Hematopoietic multipotent progenitor cell treated with erythropoietin and hydrocortisone succinate and interleukin-3 and kit ligand, for 15 days (in vitro differentiated cells): ENCODE measurements around the gene C14orf180.
A peak's percentile ranks its signal among the peaks of the same experiment; 100 is the strongest.

ENCODE experiments used
- DNase-seq: peaks from one replicate; pipeline ENCODE4 v3.0.0-alpha.2; 2015; ENCODE audit warnings: low spot score

C14orf180 gene

DNA sequence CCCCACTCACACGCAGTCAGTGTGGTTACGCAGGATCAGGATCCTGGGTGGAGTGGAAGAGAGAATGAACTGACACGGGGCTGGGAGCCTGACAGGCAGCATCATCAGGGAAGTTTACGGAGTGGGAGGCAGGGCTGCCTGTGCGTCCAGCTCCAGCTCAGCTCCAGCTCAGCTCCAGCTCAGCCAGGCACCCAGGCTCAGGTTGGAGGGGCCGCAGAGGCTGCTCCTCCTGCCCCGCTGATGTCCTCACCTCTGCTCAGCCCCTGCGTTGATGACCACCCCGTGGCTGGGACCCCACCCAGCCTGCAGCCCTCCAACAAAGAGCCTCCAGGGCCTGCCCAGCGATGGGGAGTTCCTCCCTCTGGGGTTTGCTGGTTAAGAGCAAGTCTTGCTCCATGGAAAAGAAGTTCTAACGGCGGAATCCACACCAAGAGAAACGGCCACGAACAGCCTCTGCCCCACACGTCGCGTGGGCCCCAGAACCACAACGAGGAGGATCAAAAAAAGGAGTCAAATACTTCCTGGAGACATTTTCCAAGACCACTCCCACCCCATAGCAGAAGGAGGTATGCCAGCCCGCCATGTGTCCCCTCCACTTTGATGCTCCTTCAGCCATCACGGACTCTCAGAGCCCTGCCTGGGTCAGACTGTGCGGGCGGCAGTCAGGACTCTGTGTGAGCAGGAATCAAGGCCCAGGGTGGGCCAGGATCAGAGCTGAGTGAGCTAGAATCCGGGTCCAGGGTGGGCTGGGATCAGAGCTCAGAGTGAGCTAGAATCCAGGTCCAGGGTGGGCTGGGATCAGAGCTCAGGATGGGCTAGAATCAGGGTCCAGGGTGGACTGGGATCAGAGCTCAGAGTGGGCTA is 17.7 kb upstream of the C14orf180 start:
- no peak for DNase-seq

DNA sequence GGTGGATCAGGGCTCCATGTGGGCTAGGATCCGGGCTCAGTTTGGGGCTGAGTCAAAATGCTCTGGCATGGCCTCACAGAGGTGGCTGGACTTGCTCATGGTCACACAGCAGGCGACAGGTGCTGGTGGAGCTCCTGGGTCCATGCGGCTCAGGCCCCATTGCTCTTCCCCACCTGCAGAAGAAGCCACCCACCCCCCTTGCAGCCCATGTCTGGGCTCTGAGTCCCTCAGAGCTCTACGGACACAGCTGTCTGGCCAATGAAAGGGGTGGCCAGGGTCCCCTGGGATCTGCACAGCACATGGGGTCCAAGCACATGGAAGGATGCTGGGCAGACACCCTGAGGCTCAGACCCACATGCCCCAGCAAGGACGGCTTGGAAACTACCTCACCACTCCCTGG is 17.0 kb upstream of the C14orf180 start:
- DNase-seq = no peak

DNA sequence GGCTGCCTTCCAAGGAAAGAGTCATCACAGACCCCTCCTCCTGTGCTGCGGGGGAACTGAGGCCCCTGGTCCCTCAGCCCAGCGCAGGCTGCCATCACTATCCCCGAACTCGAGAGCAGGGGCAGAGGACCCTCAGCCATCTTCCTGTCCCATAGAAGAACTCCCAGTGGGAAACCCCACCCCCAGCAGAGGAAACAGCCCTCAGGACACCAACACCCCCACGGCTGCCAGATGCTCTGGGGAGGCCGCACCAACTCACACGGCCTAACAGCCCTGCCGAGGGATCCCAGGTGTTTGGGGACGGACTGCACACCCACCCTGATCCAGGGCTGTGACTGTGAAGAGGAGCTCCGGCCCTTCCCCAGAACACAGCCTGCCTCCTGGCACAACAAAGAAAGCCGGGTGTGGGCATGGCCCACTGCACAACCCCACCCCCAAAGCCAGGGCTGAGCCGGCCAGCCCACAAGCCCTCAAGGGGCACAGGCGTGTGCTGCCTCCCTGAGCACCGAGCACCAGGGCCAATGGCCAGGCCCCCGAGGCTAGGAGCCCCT is 16.3 kb upstream of the C14orf180 start:
- no peak for DNase-seq

DNA sequence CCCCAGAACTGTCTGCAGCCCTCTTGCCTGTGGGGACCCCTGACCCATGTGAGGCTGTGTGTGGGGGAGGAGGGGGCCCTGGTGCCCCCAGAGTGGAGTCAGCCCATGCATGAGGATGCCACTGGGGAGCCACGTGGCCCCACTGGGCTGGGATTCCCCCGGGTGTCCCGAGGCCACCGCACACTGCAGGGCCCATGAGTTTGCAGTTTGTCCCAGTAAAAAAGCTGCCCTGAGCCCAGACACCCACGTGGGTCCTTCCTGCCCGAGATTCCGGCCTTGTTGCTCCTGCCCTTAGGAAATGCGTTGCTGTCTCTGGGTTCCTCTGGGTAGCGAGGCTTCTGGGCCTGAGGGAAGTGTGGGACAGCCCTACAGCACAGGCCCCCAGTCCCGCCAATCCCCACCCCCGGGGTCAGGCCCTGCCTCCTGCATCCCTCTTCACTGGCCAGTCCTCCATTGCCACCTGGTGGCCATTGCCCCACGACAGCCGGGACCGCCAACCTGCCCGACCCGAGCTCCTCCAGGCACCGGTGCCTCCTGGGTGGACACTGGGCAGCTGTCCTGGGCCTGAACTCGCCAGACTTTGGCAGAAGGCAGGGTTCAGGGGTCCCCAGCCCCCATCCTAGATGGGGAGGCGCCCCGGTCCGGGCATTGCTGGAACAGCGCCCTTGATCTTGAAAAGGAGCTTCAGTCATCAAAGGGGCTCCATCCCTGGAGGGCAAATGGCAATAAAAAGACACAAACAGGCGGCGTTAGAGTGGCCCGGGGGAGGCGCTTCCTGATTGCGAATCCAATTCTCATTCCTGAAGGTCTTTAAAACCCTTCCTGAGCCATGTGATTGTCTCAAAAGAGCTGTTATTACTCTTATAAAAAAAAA is 15.6 kb upstream of the C14orf180 start:
- peak; percentile 25 for DNase-seq

DNA sequence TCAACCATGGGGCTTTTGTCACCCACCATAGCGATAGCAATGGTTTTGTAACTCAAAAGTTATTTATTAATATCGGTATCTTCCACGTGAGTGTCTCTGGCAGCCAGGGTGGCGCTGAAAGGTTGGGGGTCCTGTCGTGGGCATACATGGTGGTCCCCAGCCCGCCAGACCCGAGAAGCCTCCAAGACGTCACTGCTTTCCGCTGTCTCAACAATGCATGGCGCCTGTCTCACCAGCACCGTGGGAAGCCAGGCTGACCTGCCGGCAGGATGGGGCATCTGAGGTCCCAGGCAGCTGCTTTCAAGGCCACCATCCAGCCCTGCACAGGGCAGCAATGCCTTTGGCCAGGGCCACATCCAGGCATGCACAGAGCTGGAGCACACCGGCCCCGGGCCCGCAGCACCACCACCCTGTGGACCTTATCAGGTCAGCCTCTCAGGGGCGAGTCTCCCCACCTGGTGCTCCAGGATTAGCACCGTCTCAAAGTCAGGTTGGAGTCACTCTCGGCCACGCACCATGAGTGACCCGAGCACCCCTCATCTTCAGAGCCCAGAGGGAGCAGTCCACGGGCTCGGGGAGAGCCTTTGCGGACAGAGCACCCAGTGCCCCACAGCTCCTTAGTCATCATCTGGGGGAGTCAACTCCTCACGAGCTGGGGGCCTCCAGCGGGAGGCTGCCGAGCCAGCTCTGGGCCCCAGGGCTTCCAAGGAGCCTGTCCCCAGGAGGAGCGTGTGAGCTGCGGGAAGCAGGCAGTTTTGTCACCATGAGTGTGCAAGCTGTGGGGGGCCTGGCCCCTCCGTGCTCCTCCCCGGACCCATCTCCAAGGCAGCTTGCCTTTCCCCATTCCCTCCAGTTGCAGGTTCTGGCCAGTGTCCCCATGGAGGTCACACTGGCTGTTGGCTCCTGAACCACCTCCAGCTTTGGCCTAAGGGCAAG is 14.6 kb upstream of the C14orf180 start:
- DNase-seq = no peak

DNA sequence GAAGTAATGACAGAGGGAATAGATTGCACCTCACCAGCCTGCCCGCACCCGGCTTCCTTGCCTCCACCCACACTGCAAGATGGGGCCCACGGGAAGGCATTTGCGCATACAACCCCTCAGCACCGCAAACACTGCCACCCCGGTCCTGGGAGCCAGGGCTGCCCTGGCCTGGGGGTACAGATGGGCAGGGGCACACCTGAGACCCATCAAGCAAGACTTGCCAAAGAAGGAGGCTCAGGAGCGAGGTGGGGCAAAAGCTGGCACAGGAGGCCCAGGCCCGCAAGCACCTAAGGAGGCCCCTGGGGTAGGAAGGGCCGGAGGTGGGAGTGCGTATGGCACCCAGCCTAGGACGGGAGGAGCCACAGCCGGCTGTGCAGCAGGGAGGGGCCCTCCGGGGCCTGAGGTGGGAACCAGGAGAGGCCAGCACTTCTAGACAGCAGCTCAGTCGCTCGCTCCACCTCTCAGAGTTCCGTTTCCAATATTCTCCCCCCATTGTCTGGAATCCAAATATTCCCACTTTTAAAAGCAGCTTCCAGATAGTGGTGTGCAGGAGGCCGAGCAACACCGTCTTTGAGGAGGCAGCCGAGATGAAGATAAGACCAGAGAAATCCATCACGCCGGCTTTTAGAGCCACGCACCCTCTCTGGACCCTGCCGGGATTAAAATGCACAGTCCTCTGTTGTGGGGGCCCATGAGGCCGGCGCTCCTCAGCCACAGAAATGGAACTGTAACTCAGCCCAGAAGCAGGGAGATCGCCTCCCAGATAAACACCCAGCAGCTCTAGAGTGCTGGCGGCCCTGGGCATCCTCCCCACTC is 12.2 kb upstream of the C14orf180 start:
- no peak for DNase-seq

DNA sequence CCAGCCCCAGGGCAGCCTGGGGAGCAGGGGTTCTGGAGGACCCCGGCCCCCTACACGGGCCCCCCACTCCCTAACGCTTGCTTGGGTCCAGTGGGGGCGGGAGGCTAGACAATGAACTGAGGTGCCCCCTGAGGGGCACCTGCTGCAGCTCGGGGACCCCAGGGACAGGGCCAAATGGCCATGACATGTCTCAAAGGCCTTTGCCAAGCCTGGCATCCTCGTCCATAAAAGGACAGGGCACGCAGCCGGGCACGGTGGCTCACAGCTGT is 11.7 kb upstream of the C14orf180 start:
- no peak for DNase-seq

DNA sequence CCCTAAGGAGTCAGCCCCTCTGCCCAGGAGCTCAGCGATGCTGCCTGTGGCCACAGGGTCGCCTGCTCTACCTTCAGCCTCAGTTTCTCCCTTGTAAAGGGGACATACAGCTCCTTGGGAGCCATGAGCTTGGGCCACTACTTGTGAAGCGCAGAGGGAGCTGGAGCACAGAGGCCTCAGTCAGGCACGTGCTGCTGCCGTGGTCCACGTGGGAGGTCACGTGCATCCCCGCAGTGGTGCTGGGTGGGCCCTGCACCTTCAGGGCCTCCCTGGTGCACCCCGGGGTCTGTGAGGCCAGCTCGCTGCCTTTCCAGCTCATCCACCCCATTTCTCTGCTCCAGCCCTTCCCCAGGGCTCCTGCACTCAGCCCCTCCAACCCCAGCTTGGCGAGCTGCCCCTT is 10.9 kb upstream of the C14orf180 start:
- DNase-seq = no peak

DNA sequence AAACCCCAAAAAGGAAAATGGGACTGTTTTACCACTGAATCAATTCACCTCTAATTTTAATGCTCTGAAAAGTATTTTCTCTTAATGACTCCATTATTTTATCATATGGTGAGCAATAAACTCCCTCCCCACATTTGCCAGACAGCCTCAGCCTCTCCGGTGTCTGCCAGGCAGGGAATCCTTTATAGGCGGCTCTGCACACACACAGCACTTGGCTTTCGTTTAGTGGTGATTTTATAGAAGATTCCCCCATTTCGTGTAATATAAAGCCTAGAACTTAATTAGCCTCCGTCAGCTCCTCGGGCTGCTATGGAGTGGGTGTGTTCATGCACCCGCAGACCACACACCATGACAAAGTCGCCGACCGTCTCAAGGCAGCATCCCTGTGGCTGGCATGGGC is 10.1 kb upstream of the C14orf180 start:
- no peak for DNase-seq

DNA sequence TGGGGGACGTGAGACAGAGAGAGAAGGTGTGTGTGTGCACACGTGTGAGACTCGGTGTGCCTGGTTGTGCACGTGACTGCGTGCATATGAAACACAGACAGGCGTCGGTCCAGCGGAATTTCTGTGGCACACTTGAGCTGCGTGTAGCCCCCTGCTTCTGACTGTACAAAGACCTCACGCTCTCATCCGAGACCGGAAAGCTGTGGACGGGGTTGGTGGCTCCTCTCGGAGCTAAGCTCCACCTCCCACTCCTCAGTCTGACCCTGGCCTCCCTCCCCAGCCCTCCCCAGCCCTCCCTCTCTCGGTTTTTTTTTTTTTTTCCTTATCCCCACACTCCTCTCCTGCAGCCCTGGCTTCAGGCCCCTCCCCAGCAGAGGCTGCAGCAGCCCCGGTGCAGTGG is 8.3 kb upstream of the C14orf180 start:
- no peak for DNase-seq

DNA sequence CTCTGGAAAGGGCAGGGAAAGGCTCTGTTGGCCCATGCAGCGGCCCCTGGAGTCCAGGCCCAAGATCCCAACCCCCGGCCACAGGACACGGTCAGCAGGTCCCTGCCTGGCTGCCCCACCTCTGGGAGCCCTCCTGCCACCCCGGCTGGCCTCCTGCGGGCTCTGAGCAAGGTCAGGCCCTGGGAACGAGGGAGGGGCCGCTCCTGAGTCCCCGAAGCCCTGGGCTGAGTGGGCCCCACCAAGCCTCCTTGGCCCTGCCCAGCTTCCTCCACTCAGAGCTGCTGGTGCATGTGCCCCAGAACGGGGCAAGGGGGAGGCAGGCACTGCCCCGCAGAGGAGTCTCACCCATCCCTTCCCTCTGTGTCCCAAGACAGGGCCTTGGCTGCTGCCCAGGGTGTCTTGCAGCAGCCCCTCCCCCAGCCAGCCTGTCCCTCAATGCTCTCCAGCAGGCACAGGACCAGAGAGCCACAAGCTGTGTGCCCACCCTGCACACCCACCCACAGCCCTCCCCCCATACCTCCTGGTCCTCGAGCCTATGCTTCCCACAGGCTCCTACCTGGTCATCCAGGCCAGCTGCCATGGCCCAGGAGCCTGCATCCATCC is 7.4 kb upstream of the C14orf180 start:
- DNase-seq = no peak

DNA sequence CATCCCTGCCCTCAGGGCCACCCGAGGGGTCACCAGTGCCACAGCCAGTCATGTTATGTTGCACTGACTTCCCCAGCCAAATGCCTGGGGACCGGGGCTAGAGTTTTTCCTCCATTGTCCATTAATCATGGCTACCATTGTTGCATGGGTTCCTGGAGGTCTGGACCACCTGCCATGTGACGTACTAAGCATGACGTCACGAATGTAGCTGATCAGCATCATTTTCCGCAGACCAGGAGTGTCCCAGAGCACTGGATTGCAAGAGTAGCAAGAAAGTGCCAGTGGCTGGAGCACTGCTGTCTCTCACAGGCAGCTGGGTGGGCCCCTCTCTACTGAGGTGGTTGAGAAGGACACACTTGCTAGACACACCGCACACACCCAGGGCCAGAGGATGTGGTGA is 6.9 kb upstream of the C14orf180 start:
- DNase-seq = no peak

DNA sequence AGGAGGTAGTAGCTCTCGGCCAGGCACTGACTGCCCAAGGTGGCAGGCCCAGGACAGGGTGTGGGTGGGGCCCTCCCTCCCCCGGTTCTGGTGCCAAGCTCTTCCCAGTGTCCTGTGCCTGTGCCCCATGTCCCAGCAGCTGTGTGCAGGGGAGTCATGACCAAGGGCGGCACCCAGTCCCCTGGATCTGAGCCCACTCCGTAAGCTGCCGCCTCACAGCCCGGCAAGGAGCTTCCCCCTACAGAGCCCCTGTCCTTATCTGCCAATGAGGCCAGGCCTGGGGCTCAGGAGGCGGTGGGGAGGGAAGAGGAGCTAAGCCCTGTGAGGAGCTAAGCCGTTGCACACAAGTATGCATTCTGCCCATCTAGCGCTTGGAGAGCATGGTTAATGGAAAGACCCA is 5.6 kb upstream of the C14orf180 start:
- DNase-seq = no peak

DNA sequence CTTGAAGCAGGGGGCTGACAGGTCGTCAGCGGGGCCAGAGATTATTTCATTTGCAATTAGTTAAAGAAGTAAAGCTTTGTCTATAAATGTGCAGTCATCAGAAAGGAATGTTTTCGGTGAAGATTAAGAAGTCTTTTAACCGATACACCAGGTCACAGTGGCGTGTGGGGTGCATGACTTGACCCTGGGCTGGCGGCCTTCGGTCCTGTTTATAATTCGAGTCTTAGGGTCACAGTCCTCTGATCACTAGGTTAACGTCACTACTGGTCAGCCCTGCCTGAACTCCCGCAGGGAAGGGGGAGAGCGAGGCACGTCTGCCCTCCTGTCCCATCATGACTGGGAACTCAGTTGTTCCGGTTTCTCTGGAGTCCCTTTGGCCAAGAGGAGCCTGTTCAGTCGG is 5.0 kb upstream of the C14orf180 start:
- DNase-seq = no peak

DNA sequence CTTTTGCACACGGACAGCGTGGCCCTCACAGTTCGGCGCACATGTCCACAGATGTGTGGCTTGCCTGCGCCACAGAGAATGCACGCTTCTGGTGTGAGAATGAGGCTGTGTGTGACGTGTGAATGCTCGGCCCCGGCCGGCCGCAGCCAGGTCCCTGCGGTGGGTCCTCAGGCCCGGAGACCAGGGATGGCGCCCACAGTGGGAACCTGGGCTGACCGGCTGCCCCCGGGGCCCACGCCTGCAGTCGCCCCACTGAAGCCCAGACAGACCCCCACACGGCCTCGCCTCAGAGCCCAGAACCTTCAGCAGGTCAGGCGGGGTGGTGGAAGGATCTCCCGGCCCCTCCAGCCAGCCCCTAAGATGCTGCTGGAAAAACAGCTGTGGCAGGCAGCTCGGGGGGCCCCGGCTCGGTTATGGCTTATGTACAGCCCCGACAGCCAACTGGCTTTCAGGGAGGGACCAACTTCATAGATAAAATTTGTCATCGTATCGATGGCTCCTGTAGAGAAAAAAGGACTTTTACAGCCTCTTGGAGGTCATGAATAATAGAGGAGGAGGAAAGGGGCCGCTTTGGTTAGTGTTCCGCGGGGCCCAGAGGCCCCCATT is 4.5 kb upstream of the C14orf180 start:
- DNase-seq = no peak

DNA sequence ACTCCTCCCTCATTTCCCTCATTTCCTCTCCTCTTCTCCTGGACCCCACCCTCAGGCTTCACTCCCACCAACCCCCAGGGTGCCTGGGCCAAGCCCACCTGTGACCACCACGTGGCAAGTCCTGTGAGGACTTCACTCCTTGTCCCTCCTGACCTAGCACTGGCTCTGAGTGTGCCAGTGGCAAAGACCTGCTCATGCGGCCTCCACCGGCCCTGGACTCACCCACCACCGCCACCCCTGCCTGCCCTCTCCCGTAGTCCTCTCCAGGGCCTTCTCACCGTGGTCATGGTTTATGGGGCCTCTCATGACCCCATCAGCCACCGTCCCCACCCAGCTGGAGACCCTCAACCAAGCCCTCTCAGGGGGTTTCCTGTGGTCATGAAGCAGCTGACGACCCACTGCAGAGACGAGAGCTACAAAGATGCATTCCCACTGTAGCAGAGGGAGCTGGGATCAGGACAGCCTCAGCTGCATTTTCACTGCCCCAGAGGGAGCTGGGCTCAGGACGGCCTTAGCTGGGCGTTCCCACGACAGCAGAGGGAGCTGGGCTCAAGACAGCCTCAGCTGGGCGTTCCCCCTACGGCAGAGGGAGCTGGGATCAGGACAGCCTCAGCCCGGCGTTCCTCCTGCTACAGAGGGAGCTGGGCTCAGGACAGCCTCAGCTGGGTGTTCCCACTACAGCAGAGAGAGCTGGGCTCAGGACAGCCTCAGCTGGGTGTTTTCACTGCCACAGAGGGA is 3.2 kb upstream of the C14orf180 start:
- no peak for DNase-seq

DNA sequence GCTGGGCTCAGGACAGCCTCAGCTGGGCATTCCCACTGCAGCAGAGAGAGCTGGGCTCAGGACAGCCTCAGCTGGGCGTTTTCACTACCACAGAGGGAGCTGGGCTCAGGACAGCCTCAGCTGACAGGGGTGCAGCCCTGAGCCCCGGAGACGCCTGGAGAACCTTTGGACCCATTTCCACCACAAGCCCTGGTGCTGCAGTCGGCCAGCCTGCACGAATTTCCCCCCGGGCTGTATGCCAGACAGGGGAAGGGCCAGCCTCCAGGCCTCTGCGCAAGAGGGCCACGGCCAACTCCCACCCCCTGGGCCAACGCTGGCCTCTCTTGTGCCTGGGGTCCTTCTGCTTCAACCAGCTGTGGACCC is 2.6 kb upstream of the C14orf180 start:
- DNase-seq = no peak

DNA sequence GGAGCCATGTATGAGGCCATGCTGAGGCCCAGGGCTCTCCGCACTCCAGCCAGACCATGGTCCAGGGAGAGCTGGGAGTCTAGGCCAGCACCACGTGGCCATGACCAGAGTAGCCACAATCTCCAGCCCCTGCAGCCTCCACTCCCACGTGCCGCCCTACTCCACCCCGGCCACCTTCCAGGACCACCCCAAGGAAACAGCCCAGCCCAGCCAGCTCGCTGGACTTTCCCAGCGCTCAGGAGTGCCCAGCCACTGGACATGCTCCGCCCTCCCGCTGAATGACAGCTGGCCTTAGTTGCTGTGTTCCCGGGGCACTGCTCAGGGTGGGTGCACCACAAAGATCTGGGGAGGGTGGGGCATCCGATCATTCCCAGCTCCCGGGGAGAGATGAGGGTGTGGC is 2.1 kb upstream of the C14orf180 start:
- no peak for DNase-seq

DNA sequence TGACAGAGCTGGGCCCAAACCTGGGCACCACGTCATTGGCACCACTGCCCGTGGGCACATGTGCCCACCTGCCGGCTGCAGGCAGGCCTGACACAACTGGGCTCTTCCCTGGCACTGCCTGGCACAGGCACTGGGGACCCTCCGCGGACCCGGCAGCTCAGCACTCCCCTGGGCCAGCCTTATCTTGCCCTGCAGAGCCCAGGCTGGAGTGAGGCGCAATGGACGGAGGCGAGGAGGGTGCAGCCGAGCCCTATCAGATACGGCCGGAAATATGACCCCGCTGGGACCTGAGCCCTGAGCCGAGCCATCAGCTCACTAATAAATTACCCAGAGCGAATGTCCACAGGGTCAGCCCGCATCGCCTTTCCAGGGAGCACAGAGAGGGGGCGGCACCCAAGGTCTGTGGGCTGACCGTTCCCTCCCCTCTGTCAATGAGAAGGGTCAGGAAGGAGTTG is 1.7 kb upstream of the C14orf180 start:
- no peak for DNase-seq

DNA sequence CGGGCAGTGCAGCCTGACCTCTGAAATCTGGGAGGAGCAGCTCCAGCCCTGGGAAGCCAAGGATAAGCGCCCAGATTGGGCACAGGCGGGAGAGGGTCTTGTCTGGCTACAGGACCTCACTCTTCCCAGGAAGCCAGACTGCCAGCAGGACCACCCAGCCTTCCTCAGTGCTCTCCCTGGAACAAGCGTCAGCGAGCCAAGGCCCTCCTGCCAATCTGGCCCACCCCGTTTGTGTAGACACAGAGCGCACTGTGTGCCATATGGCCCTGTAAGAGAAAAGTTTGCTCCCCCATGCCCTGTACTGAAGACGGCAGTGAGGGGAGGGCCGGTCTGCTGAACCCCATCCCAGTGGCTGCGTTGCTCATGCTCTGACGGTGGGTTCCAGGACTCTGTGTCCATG is 1.2 kb upstream of the C14orf180 start:
- DNase-seq = no peak
